HG03460 (cell line): ENCODE measurements around the gene DAGLA.

Source experiments
- ATAC-seq: cut with Tn5 transposase; IDR thresholded peaks from one replicate; pipeline ENCODE4 v1.9.1; 2021; ENCODE audit not compliant: unreplicated experiment

DAGLA gene

DNA sequence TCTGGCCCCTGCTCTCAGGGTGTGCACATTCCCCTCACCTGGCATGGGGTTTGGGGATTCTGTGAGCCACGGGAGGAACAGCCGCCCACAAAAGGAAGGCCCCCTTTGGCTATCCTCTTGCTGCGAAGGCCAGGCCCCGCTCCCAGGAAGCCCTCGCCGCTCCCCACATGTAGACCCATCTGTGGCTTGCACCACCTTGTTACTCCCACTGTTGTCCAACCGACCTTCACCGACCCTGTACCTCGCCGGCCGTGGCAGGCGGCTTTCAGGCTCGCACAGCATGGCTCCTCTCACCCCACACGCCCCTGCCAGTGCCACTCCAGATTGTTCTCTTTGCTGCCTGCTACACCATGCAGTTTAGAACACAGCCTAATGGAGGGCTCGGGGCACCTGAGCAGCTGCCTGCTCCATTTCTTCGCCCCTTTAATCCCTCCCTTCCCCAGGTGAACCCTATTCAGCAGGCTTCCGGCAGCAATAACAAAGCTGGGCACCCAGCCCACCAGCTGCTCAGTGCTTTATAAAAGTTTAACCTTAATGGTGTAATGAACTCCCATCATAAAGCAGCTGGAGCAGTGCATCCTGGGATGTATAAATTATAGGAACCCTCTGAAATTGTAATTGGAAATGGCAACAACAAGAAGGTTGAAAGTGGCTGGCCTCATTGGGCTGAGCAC lies 10.7 kb downstream of the DAGLA start:
- ATAC-seq: no peak

DNA sequence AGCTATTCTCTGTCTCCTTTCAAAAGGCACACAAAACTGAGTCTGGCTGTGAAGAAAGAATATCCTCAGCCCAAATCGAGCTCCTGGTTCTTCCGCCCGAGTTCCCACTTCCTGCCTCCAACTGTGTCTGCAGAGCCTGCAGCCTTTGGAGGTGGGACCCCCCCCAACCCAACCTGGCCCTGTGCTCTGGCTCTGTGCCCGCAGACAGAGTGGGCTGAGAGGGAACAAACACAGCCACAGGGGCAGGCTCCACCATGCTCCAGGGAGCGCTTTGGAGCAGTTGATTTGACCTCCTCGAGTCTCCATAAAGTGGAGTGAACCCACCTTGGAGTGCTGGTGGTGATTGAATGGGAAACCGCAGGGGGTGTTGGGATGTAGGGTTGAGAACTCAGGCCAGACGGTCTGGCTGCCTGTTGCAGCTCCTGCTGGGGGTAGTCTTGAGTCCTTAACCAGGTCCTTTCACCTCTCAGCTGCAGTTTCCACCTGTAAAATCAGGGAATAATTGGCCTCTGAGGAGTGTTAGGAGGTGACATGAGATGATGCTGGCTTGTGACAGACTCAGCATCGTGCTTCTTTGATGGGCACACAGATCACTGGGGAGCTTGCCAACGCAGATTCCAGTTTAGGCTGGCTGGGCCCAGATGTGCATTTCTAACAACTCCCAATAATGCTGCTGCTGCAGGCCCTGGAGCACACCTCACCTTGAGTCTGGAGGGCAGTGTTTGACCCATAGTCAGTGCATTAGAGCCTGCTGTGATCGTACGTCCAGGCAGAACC lies 11.4 kb downstream of the DAGLA start:
- no peak for ATAC-seq

DNA sequence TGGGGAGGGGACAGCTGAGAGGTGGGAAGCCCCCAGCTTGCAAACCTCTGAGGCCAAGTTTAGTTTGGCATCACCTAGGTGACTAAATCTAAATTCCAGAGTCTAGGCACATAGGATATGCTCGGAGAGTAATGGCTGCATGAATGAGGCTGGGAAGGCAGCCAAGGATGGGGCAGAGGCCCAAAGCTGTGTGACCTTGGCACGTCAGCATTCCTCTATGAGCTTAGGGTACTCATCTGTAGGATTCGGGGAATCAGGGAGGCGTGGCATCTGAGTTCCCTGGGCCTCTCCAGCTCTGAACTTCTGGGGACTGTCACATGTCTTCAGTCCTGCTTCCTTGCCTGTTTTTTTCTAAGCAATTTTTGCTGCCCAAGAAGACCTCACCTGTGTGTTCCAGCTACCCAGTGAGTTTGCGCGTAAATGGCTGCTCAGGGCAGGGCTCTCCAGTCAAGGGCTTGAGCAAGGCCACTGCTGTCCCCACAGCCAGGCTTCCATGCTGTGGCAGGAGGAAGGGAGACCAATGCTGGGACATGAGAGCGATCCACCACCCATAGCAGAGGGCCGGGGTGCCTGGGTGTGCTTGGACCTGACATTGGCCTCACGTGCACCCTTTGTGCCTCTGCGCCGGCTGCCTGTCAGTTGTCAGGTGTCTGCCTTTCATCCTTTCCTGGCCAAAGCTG lies 13.9 kb downstream of the DAGLA start:
- ATAC-seq: no peak

DNA sequence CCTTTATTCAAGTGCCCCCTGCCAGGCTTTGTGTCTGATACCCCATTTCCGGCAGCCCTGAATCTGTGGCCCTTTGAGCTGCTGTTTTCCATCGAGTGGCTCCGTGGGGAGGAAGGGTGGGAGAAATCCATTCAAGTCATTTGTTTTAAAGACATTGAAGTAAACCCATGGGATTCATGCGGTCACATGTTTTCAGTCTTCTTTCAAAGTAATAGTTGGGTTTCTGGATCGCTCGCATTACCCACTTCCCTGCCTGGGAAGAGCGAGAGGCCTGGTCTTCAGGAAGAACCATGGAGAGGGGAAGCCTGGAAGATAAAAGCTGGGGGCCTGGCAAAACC lies 14.4 kb downstream of the DAGLA start:
- ATAC-seq: no peak

DNA sequence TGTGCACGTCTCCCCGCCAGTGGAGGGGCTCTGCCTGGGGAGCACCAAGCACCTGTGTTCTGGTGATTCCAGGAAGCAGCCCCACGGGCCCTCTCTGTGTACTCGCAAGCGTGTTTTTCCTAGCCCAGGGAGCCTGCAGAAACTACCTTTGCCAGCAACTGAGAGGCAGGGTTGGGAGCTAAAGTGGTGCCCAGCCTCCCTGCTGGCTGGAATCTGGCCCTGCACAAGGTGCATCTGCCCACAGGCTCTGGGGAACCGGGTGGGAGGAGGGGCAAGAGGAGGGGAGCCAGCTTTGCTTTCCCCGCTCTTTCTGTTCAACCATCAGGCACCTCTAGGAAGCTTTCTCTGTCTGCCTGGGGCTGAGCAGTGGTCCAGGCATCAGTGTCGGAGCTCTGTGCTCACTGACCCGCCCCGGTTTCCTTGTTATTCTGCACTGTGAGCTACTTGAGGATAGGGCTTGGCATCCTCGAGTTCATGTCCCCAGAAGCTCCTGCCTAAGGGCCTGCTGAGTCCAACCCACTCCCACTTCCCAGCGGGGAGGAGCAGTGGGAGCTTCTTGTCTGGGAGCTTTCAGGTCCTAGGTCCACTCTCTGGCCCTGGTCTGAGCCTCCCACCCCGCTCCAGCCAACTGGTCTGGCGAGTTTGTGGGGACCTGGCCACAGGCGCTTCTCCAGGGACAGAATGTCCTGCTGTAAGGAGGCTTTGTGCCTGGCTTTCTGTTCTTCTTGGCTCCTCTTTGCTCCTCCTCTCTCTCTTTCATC lies 14.9 kb downstream of the DAGLA start:
- no peak for ATAC-seq

DNA sequence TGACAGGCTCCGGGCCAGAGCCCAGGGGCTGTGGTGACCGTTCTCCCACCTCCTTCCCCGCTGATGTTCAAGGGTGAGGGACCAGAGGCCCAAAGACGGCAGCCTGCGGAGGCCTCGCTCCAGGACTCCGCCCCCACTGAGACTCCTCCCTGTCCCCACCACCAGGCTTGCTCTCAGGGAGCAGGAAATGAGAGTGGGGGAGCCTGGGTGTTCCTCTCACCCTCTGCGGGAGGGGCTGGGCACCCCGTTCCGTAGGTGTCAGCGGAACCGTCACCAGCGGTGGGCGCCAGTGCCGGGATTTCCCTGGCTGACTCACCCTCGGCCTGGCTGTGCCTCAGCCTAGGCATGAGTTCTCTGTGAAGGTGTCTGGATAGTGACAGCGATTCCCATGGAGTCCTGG lies 15.7 kb downstream of the DAGLA start:
- peak; percentile 76 for ATAC-seq

DNA sequence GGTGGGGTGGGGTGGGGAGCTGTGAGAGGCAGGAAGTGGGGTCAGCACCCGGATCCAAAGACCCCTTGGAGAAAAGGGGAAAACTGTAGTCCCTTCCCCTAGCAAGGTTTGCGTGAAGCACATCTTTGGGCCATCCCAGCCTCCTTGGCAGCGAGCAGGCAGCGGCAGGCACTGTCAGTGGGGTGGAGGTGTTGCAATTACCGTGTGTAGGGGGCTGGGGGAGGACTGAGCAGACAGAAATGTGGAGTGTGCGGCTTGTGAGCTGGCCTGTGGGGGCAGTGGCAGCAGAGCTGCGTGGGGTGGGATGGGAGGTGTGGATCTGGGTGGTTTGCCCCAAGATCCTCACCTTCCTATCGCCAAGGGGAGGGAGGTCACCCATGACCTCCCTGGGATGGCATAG lies 16.4 kb downstream of the DAGLA start:
- no peak for ATAC-seq

DNA sequence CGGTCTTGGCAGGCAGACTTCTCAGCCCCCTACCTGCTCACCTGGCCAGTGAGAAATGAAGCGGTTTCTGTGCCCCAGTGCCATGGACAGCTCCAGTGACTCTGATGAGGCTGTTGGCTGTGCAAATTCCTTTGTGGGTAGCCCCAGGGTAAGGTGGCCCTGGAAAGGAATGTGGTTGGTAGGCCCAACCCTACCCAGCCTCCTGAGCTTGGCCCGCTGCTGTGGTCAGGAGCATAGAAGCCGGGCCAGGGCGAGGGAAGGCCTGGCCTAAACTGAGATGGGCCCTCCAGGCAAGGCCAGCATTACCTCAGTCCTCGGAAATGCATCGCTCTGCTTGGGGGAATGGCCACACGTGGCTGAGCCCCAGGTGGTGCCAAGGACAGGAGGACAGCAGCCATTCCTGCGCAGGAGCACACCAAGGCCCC lies 16.9 kb downstream of the DAGLA start:
- ATAC-seq: no peak

DNA sequence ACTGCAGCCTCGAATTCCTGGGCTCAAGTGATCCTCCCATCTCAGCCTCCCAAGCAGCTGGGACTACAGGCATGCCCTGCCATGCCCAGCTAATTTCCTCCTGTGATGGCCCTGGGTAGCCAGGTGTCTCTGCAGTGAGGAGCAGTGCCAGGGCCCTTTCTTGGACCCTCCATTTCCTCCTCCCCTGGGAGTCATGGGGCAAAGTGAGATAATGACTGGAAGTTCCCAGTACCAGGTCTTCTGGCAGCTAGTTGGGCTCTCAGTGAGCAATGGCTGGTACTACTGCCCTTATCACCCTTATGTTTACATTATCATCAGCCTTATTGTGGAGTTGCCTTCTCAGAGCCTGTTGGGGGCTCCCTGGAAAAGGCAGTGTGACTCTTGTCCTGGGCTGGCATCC lies 17.6 kb downstream of the DAGLA start:
- no peak for ATAC-seq

DNA sequence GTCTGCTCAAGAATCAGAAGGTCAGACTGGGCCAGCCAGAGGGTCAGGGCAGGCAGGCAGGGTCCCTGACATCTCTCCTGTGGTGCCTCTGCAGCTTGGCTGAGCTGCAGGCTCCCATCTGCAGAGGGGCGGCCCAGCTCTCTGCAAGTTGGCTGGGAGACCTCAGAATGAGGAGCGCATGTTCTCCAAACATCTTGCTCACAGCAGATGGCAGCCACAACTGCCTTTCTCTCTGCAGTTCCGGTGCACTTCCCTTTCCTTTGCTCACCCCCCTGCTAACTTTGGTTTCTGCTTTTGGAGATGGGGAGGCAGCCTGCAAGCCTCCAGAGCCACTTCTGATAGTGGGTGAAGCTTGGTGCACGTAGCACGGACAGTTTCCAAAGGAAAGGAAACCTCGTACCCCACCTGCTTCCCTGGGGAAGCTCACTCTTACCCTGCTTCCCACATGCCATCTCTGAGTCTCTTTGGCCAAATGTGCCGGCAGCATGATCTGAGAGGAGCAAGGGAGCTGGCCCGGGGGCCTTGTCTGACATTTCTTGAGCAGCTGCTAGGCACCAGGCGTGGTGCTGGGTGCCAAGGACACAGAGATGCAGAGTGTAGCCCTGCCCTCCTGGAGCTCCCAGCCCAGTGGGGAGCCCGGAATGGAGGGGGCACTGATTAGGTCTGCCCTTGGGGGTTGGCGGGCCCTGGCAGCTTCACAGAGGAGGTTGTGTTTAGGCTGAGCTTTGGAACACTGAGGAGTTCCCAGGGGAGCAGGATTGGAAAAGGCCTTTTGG lies 18.2 kb downstream of the DAGLA start:
- no peak for ATAC-seq

DNA sequence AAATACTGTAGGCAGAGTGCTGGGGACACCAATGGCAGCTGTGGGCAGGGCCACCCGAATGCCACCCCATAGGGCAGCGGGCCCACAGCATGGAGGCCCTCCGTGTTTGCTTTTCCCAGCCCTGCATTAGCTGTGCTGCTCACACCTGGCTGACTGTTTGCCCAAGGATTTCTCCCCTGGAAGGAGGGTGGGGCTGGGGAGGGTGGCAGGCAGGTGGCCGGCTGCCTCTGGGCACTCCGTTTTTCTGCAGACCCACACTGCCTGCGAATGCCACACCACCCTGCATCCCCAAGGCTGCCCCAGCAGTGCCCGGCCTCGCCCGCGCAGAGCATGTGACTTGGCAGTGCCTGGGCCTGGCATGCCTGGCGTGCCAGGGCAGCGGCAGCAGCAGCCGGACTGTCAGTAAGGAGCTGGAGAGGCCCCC lies 19.6 kb downstream of the DAGLA start:
- no peak for ATAC-seq

DNA sequence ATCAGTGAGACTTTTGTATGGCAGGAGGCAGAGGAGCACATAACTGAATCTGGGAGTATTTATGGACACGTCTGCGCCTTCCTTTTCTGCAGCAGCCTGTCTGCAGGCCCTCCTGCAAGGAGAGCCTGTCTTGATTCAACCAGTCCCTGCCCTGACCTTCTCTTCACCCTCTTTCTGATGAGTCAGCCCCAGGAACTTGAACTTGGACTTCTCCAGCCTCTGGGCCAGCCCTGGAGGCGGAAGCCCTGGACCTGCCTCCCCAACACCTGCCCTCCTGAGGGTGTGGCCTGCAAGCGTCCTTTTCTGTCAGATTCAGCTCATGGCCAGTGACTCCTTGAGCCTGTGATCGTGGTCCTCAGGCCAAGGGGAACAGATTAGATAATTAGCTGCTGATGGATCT lies 20.0 kb downstream of the DAGLA start:
- no peak for ATAC-seq

DNA sequence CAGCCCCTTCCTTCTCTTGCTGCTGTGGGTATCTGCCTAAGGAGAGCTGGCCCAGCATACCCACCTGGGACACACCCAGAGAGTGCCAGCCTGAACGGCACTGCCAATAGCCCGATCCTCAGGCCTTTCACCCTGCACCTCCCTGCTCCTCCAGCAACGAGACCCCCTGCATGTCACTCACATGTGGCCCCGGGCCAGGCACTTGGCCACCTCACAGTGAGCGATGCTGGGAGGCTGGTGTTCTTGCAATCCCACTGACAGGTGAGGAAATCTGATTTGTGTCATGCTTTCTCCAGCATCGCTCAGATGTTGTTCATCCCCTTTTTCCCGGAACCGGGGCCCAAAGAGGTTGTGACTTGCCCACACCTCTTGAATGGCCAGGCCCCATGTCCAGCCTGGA lies 20.5 kb downstream of the DAGLA start:
- no peak for ATAC-seq

DNA sequence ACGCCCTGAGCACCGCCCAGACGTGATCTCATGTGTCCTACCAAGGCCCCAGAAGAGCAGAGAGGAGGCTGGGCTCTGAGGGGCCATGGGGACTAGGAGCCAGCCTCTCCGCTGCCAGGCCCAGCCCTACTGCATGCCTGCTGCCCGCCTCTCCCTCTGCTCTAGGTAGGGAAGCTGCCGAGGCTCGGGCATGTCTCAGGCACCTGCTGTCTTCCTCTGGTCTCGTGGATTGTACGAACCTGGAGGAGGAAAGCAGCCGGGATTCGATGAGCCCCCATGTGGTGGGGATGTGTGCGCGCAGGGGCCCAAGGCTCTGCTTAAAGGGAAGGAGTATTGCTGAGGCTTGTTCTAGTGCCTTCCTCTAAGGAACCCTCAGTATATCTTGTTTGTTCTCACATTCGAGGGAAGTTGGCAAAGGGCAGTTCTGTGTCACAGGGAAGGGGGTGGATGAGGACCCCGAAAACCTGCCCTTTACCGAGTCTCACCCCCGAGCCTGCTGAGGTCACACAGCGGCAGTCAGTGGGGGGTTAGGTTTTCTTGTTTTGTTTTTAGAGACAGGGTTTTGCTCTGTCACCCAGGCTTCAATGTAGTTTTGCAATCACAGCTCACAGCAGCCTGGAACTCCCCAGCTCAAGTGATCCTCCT lies 21.2 kb downstream of the DAGLA start:
- no peak for ATAC-seq

DNA sequence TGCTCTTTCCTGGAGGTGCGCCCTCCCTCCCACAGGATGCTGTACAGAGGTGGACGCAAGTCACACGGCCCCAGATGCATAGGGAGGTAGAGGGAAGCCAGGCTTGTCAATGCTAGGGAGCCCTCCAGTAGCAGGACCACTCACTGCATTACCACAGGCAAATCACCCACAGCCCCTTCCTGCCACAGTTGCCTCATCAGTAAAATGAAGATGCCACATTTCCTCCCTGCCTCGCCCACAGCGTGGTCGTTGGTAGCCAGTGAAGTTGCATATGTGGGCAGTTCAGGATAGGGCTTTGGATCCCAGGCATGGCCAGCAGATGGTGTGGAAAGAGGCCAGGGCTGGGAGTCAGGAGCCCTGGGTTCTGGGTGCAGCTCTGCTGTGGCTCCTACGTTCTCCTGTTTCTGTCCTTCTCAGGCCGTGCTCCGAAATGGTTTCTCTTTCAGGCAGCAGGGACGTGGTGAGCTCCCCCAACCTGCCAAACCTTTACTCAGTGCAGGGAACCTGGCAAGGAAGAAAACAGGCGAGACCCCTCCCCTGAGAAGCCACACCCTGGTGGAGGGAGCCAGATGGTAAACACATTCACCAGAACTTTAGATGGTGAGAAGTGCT lies 22.6 kb downstream of the DAGLA start:
- ATAC-seq: no peak

DNA sequence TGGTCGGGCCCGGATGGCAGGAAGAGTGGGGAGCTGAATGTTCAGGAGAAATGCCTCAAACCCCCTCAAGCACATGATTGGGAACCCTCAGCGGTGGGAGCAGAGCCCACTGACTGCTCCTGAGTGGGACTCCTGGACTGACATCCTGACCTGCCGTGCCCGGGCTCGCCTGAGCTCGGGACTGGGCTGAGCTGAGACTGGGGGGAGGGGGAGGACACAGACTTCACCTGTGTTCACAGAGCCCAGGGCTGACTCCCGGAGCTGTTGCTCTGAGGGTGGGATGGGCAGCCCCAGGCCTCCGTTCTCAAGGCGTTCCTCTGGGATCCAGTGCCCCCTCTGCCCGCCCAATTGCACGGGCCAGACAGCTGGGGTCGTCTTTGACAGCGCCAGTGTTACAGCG lies 24.6 kb downstream of the DAGLA start:
- ATAC-seq: no peak

DNA sequence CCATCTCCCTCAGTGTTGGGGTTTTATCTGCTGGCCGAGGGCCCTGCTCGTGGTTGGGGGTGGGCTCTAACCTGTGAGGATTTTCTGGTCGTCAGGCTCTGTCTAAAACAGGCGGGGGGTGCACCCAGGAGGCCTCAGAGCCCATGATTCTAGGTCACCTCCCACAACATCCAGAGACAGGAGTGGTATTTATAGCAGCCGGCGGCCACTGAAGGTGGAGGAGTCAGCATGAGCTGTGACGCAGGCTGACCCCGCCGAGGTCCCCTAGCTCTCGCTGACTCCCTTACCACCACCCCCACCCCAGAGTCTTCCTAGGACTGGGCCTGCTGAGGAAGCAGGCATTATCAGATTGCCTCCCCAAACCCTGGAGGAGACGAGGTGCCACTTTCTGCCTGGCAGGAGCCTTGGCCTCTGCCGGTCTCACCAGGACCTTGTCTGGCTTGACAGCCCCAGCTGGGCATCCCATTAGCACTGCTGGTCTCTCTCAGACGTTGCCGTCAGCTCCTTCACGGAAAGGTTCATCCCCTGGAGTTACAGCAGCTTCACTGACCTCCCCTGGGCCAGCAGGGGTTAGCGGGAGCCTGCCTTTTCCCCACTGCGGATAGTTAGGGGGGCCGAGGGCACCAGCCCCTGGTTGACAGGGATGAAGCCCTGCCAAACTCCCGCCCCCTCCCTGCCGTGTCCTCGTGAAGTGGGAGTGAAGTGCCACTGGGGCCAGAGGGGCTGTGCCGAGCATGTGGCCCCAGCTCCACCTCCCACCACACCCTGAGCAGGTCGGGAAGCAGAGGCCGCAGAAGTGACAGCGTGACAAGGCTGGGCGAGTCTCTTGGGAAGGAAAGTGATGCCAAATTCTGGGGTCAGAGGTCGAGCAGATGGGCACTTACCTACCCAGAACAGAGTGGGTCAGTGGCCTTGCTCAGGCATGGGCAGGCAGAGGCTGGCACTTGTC lies 26.5 kb downstream of the DAGLA start:
- no peak for ATAC-seq

DNA sequence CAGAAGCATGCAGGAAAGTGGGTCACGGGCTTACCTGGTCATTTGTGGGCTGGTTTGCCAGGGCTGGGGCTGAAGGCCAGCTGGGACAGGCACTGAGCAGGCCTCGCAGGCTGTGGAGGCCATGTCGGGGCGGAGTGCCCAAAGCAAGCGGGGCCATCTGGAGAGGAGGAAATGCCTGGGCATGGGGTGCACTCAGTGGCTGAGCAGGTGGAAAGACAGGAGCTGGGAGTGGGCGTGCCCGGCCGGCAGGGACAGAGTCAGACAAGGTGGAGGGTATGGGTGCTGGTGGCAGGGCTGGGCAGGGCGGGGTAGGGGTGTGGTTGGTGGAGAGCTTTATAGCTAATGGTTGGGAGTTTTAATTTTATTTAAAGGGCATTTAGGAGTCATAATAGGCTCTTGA lies 27.4 kb downstream of the DAGLA start:
- ATAC-seq: no peak

DNA sequence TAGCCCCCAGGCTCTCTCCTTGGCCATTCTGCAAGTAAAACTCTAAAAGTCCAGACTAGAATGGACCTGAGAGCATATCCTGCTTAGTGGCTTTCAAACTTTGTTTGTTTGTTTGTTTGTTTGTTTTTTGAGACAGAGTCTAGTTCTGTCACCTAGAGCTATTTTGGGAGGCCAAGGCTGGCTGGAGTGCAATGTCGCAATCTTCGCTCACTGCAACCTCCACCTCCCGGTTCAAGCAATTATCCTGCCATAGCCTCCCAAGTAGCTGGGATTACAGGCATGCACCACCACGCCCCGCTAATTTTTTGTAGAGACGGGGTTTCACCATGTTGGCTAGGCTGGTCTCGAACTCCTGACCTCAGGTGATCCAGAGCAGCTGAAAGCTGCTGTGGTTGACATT lies 28.9 kb downstream of the DAGLA start:
- ATAC-seq: no peak
